GM21825 (cell line): ENCODE results near the gene KLHL3.

Source experiments
- ATAC-seq: cut with Tn5 transposase; IDR thresholded peaks from one replicate; pipeline ENCODE4 v1.9.1; 2021; ENCODE audit warnings: mild to moderate bottlenecking, moderate library complexity; ENCODE audit not compliant: unreplicated experiment

The KLHL3 gene

GRCh38 chr5:137710086-137710485 is 25.8 kb downstream of the KLHL3 start:
- ATAC-seq: no peak

GRCh38 chr5:137708796-137709559 is 26.9 kb downstream of the KLHL3 start:
- ATAC-seq: no peak

- no peak for ATAC-seq
Measured at GRCh38 chr5:137708062-137708461, 27.8 kb downstream of the KLHL3 start.

- no peak for ATAC-seq
Measured at GRCh38 chr5:137706841-137707240, 29.0 kb downstream of the KLHL3 start.

GRCh38 chr5:137705106-137705505 is 30.8 kb downstream of the KLHL3 start:
- no peak for ATAC-seq

GRCh38 chr5:137703565-137703964 is 32.3 kb downstream of the KLHL3 start:
- ATAC-seq: no peak

- ATAC-seq: no peak
Measured at GRCh38 chr5:137700282-137700680, 35.6 kb downstream of the KLHL3 start.

GRCh38 chr5:137699336-137700281 is 36.3 kb downstream of the KLHL3 start:
- no peak for ATAC-seq

- ATAC-seq: no peak
Measured at GRCh38 chr5:137696481-137696880, 39.4 kb downstream of the KLHL3 start.

GRCh38 chr5:137695651-137696428 is 40.0 kb downstream of the KLHL3 start:
- no peak for ATAC-seq

GRCh38 chr5:137693951-137694721 is 41.8 kb downstream of the KLHL3 start:
- no peak for ATAC-seq

- no peak for ATAC-seq
Measured at GRCh38 chr5:137693307-137693950, 42.5 kb downstream of the KLHL3 start.

- ATAC-seq: no peak
Measured at GRCh38 chr5:137689306-137689705, 46.6 kb downstream of the KLHL3 start.

GRCh38 chr5:137688210-137688840 is 47.6 kb downstream of the KLHL3 start:
- ATAC-seq: no peak

- no peak for ATAC-seq
Measured at GRCh38 chr5:137684761-137685160, 51.1 kb downstream of the KLHL3 start.

- no peak for ATAC-seq
Measured at GRCh38 chr5:137681191-137681590, 54.7 kb downstream of the KLHL3 start.

- ATAC-seq: no peak
Measured at GRCh38 chr5:137679910-137680309, 56.0 kb downstream of the KLHL3 start.

- no peak for ATAC-seq
Measured at GRCh38 chr5:137679195-137679594, 56.7 kb downstream of the KLHL3 start.

GRCh38 chr5:137672881-137673280 is 63.0 kb downstream of the KLHL3 start:
- ATAC-seq: no peak
